HL-60 (cell line): ENCODE results near the gene ARL4C.

ENCODE experiments used
- GABPA ChIP-seq: IDR thresholded peaks from 2 replicates; pipeline ENCODE4 v1.6.1; 2012; ENCODE audit warnings: low read depth
- POLR2AphosphoS5 ChIP-seq: IDR thresholded peaks from 2 replicates; pipeline ENCODE4 v1.6.1; 2012; ENCODE audit warnings: low read depth
- SPI1 ChIP-seq: IDR thresholded peaks from 2 replicates; pipeline ENCODE4 v1.6.1; 2012; ENCODE audit warnings: low read depth, mild to moderate bottlenecking, borderline replicate concordance
- TF ChIP-seq, protein P1 (sequence below): IDR thresholded peaks from one replicate; pipeline ENCODE4 v1.5.1; 2011; ENCODE audit warnings: low read length, control low read depth, inconsistent platforms; ENCODE audit not compliant: insufficient read depth
- TF ChIP-seq, protein P2 (sequence below): IDR thresholded peaks from 2 replicates; pipeline ENCODE4 v1.6.1; 2012; ENCODE audit warnings: low read depth; ENCODE audit not compliant: insufficient replicate concordance

DNA sequence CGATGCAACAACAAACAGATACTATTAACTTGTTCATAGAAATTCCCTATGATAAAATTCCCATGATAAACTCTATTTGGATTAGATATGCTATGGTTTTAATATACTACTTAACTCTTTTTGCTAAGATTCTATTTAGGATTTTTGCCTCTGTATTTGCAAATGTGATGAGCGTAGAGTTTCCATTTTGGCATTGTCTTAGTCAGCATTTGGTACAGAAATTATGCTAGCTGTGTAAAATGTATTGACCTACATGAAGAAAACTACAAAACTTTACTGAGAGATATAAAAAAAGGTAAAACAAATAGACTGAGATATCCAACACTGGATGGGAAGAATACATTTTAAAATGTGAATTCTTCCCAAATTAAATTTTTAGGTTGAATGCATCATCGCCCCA is 29.8 kb upstream of the ARL4C start:
- TF ChIP-seq, protein P1, sequence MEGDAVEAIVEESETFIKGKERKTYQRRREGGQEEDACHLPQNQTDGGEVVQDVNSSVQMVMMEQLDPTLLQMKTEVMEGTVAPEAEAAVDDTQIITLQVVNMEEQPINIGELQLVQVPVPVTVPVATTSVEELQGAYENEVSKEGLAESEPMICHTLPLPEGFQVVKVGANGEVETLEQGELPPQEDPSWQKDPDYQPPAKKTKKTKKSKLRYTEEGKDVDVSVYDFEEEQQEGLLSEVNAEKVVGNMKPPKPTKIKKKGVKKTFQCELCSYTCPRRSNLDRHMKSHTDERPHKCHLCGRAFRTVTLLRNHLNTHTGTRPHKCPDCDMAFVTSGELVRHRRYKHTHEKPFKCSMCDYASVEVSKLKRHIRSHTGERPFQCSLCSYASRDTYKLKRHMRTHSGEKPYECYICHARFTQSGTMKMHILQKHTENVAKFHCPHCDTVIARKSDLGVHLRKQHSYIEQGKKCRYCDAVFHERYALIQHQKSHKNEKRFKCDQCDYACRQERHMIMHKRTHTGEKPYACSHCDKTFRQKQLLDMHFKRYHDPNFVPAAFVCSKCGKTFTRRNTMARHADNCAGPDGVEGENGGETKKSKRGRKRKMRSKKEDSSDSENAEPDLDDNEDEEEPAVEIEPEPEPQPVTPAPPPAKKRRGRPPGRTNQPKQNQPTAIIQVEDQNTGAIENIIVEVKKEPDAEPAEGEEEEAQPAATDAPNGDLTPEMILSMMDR, result no peak
- TF ChIP-seq SPI1, result no peak
- no peak for TF ChIP-seq POLR2AphosphoS5
- no peak for TF ChIP-seq GABPA
- TF ChIP-seq, protein P2, sequence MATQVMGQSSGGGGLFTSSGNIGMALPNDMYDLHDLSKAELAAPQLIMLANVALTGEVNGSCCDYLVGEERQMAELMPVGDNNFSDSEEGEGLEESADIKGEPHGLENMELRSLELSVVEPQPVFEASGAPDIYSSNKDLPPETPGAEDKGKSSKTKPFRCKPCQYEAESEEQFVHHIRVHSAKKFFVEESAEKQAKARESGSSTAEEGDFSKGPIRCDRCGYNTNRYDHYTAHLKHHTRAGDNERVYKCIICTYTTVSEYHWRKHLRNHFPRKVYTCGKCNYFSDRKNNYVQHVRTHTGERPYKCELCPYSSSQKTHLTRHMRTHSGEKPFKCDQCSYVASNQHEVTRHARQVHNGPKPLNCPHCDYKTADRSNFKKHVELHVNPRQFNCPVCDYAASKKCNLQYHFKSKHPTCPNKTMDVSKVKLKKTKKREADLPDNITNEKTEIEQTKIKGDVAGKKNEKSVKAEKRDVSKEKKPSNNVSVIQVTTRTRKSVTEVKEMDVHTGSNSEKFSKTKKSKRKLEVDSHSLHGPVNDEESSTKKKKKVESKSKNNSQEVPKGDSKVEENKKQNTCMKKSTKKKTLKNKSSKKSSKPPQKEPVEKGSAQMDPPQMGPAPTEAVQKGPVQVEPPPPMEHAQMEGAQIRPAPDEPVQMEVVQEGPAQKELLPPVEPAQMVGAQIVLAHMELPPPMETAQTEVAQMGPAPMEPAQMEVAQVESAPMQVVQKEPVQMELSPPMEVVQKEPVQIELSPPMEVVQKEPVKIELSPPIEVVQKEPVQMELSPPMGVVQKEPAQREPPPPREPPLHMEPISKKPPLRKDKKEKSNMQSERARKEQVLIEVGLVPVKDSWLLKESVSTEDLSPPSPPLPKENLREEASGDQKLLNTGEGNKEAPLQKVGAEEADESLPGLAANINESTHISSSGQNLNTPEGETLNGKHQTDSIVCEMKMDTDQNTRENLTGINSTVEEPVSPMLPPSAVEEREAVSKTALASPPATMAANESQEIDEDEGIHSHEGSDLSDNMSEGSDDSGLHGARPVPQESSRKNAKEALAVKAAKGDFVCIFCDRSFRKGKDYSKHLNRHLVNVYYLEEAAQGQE, result no peak
